IPS-NIHi7 (cell line): ENCODE data around the gene GALNT13.
A peak's percentile ranks its signal among the peaks of the same experiment; 100 is the strongest.

Experiments
- DNase-seq: peaks from one replicate; pipeline ENCODE4 v3.0.0; 2012; ENCODE audit warnings: mixed read lengths; ENCODE audit errors: extremely low spot score

GALNT13 gene

GRCh38 chr2:153944800-153945199 lies 73.1 kb downstream of the GALNT13 start:
- DNase-seq = no peak

- DNase-seq = no peak
Measured at GRCh38 chr2:153946036-153946435, 74.3 kb downstream of the GALNT13 start.

GRCh38 chr2:153953761-153954160 lies 82.0 kb downstream of the GALNT13 start:
- DNase-seq = no peak

GRCh38 chr2:153963256-153963655 lies 91.5 kb downstream of the GALNT13 start:
- DNase-seq = no peak

- DNase-seq = peak; percentile 16
Measured at GRCh38 chr2:153967248-153967973, 95.7 kb downstream of the GALNT13 start.

DNA sequence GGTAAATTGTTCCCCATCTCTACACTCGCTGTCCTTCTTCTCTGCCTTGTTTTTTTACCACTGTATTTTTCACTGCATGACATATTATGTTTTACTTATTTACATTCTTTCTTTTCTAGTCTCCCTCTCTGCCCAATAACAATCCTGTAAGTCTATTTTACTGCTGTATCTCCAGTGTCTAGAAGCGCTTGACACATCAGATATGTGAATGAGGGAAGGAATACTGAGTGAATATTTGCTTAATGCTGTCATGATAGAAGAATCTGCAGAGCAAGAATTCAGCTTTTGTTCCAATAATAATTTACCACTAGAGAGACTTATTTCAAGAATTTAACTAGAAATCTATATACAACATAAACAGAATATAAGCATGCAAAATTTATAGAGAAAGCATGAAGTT lies 99.5 kb downstream of the GALNT13 start:
- DNase-seq = no peak

- no peak for DNase-seq
Measured at GRCh38 chr2:153971855-153972254, 100.1 kb downstream of the GALNT13 start.

- DNase-seq = no peak
Measured at GRCh38 chr2:153972412-153972811, 100.7 kb downstream of the GALNT13 start.

DNA sequence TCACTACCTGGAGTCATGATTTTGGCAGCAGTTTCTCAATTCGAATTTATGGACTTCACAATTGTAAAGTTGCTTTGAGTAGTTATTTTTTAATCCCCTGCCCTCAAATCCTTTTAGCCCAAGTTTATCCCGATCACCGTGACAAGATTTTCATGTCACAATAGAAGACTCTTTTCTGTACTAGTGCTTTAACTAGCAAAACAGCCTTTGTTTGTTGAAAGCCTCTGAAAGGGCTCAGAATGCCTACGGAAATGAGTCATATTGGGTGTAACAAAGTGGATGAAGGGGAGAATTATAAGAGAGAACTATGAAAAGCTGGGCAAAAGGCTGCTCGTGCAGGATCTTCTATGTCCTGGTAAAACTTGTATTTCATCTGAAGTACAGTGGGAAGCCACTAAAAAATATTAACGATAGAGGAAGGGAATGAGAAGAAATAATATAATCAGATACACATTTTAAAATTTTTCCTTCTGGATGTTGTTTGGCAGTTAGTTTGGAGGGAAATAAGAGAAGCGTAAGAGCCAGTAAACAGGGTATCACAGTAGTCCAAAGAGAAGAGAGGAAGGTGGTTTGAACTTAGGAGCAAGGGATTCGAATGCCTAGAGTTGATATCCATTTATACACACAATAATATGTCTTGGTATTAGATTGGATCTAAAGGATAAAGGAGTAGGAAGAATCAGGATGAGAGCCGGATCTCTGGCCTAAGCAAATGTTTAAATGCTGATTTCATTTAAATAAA lies 114.9 kb downstream of the GALNT13 start:
- no peak for DNase-seq

DNA sequence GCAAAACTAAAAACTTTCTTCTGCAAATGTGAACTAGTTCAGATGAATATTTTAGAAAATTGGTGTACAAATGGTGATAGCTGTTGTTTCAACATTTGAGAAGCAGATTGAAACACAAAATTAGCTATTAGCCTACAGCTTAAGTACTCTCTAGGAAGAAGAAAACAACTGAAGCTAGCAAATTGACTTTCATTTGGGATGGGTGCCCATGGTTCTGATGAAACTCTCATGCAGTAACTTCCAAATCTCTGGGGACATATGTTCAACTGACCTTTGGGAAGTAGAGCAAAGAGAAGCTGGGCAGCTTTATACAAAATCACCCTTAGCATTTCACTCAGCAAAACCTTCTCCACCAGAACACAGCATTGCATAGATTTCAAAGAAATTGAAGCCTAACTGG lies 119.0 kb downstream of the GALNT13 start:
- DNase-seq = no peak

DNA sequence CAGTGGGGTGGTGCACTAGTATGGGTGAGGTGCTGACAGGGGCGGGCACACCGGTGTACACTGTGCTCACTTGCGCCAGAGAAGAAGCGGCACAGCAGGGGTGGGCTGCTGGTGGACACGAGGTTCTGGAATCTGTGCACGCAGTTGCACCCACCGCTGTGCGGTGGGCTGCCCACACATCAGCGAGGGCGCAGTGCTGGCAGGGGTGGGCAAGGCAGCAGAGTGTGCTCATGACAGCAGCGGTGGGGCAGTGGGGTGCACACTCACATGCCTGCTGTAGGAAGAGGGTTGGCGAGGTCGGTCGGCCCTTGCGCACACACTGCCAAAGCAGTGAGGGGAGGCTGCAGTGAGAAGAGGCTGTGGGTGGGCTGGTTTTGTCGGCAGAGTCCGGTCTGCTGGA lies 141.8 kb downstream of the GALNT13 start:
- DNase-seq = no peak

DNA sequence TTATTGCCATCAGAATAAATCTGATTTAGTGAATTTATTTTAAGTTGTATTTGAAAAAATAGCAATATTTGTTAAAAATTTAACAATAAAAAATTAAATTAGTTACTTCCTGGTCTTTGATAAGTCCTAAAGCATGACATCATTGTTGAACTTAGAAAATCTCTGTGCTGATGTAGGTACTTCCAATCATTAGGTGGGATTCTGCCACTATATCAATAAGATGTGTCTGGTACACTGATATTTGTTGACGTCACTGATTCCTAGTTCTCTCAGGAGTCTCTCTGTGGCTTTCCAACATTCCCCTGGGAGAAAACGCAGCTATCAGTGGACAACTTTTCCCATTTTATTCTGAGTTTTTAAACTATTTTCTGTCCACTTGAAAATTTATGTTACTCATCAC lies 143.5 kb downstream of the GALNT13 start:
- no peak for DNase-seq

DNA sequence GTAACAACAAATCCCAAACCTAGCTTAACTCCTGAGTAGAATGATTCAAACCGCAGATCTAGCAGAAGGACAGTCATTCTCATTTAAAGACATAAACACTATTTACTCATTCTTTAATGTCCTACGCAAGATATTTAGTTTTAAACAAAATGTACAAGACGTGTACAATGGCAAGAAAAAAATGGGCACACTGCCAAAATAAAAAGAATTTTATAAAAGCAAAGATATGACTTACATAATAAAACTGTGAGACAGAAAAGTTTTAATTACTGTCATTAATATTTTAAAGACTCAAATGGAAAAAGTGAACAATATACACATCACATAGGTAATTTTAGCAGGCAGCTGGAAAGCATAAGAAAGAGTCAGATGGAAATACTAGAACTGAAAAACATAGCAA lies 157.8 kb downstream of the GALNT13 start:
- no peak for DNase-seq

- no peak for DNase-seq
Measured at GRCh38 chr2:154032220-154032619, 160.5 kb downstream of the GALNT13 start.

DNA sequence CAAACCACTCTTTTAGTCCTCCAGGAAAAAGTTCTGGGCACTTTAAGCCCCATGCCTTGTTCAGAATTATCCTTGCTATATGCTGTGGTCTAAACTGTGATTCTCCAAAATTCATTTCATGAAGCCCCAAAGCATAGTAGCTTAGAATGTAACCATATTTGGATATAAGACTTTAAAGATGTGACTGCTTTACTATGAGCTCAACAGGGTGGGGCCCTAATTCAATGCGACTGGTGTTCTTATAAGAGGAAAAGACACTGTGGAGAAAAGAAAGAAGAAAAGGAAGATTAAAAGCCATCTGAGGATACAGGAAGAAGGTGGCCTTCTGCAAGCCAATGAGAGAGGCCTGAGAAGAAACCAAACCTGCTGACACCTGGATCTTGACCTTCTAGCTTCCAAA lies 174.8 kb downstream of the GALNT13 start:
- no peak for DNase-seq

- DNase-seq = no peak
Measured at GRCh38 chr2:154048905-154049304, 177.2 kb downstream of the GALNT13 start.

DNA sequence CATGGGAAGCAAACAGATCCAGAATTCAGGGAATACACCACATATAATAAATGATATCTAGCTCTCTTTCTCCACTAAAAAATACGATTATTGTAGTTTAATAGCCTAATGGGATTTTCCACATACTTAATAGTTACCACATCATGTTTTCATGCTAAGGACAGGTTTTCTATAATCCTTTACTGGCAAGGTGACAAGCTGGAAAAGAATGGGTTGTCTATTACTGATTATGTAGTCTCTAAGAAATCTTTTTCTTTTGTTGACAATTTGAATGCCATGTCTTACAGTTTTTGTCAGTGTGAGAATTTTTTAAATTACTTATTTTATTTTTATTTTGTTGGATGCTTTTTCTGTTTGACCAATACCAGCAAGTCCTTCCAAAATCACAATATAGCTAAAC lies 177.8 kb downstream of the GALNT13 start:
- DNase-seq = no peak

DNA sequence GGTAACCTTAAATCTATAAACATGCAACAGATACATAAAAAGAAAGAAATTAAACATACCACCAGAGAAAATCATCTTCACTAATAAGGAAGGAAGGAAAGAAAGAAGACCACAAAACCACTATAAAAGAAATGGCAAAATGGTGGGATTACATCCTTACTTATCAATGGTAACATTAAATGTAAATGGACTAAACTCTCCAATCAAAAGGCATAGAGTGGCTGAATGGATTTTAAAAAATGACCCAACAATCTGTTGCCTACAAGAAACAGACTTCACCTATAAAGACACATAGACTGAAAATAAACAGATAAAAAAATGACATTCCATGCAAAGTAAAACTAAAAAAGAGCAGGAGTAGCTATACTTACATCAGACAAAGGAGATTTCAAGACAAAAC lies 195.4 kb downstream of the GALNT13 start:
- no peak for DNase-seq

DNA sequence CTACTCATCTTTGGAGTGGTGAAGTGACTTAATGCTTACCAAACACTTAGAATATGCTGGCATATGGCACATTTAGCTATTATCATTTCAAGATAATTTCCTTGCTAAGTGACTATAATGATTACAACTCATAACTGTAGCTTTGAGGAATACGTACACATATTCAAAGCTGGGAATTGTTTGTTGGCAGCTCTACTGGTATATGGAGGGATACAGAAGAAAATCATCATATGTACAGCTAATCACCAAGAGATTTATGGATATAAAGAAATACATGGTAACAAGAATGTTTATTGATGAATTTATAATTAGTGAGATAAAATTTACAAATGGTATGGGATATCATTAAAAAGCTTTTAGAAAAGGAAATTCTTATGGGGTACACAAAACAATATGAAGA lies 207.2 kb downstream of the GALNT13 start:
- DNase-seq = no peak

- no peak for DNase-seq
Measured at GRCh38 chr2:154092571-154092970, 220.8 kb downstream of the GALNT13 start.

GRCh38 chr2:154093856-154094255 lies 222.1 kb downstream of the GALNT13 start:
- no peak for DNase-seq

- DNase-seq = peak; percentile 14
Measured at GRCh38 chr2:154097833-154098398, 226.2 kb downstream of the GALNT13 start.

GRCh38 chr2:154120706-154121105 lies 249.0 kb downstream of the GALNT13 start:
- no peak for DNase-seq
